NCI-H524 (cell line): ENCODE data around the gene FMN2.
"Not testable (repeated sequence)": the region's sequence is repeated elsewhere in the genome, so short reads cannot be mapped to it uniquely, and the experiment has no call there.

ENCODE experiments used
- DNase-seq, 2 experiments: peaks; one replicate each; lab custom pipeline; 2025; lab: John Stamatoyannopoulos, UW

Gene FMN2

DNA sequence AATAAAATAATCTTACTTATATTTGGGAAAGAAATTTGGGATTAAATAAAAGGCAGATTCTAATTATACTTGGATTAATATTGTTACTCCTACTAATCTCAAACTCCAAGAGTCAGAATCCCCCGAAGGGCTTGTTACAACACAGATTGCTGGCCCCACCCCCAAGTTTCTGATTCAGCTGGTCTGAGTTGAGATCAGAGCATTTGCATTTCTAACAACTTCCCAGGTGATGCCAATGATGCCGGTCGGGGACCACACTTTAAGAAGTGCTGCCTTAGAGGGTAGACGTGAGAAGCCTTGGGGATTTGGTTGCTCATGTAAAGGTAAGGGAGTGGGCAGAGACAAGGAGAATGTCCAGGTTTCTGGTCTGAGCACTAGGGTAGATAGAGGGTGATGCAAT, 47.2 kb downstream of the FMN2 start:
- no peak for DNase-seq

DNA sequence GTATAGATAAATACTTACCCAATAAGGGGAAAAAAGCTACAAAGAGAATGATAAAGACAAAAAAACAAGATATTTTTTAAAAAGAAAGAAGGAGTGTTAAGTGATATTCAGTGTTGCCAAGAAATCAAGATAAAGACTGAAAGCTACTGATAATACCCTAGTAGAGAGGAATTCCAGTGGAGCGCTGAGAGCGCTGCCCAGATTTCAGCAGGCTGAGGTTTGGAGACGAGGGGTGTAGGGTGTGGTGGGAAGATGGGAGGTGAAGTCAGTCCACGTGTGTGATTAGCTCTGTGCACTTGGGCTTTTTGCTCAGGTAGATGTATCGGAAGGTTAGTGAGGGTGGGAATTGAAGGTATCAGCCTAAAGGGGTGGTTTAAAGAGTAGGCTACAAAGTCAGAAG, 47.8 kb downstream of the FMN2 start:
- no peak for DNase-seq

- no peak for DNase-seq
Measured at GRCh38 chr1:240145120-240145519, 53.4 kb downstream of the FMN2 start.

DNA sequence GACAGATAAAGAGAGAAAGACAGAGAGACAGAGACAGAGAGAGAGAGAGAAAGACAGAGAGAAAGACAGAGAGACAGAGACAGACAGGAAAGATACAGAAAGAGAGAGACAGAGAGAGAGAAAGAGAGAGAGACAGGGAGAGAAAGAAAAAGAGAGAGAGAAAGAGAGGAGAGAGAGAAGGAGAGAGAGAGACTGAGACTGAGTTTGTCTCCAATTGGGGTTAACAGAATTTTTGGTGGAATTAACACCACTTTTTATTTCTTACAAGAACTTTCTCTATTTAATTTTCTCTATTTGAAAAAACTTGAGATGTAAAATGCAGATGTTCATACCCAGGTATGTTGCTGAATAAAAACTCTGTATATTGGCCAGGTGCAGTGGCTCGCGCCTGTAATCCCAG, 56.6 kb downstream of the FMN2 start:
- DNase-seq = no peak

- DNase-seq = peak; percentile 22 to 54
Measured at GRCh38 chr1:240149484-240150094, 57.9 kb downstream of the FMN2 start.

DNA sequence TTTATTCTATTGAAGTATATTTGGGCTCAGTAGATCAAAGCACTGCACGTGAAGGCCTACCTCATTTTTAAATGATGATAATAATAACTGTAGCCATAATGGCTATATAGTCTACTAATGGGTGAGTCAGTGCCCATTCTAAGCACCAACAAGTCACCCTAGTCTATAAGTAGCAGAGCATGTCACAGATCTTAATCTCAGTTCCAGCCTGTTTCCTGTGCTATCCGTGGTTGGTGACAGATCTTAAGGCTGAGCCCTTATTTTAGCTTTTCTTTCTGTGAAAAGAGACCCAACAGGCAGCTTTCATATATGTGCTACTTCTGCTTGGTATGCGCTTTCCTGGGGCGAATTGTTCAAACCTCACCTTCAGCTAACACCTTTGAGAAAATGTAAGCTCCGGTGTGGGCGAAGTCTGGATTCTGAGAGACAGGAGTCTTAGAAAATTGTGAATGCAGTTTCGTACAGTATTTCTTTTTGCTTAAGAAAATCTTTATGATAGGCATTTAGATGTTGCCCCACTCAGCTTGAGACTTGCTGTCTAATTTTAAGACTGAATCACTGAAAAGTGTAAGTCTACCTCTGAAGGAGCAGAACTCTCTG, 59.6 kb downstream of the FMN2 start:
- no peak for DNase-seq

GRCh38 chr1:240152611-240153297, 61.1 kb downstream of the FMN2 start:
- no peak for DNase-seq

DNA sequence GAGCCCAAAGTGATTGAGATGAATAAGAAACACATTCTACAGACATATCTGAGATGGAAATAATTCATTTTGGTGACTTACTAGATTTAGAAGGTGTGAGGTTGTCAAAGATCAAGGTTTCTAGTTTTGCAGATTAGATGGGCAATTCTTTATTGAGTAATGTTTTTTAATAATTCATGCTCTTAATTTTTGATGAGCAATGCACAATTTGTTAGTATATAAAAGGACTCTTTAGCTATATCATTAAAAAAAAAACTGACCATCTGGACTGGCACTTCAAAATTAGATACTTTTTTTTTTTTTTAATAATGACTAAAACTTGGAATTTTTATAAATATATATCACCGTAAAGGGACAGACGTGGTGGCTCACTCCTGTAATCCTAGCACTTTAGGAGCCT, 63.9 kb downstream of the FMN2 start:
- DNase-seq = no peak

GRCh38 chr1:240164742-240165141, 73.1 kb downstream of the FMN2 start:
- DNase-seq = no peak

- DNase-seq = peak in 1 of 2 experiments; percentile 18
Measured at GRCh38 chr1:240169188-240169587, 77.5 kb downstream of the FMN2 start.

GRCh38 chr1:240170266-240170665, 78.6 kb downstream of the FMN2 start:
- DNase-seq = peak; percentile 54 to 81

DNA sequence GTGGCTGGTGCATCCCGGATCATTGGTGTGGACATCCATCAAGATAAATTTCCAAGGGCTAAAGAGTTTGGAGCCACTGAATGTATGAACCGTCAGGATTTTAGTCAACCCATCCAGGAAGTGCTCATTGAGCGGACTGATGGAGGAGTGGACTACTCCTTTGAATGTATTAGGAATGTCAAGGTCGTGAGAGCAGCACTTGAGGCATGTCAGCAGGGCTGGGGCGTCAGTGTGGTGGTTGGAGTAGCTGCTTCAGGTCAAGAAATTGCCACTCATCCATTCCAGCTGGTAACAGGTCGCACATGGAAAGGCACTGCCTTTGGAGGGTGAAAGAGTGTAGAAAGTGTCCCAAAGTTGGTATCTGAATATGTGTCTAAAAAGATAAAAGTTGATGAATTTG, 79.1 kb downstream of the FMN2 start:
- peak in 1 of 2 experiments; percentile 25 for DNase-seq

- DNase-seq = no peak
Measured at GRCh38 chr1:240171907-240172306, 80.2 kb downstream of the FMN2 start.

DNA sequence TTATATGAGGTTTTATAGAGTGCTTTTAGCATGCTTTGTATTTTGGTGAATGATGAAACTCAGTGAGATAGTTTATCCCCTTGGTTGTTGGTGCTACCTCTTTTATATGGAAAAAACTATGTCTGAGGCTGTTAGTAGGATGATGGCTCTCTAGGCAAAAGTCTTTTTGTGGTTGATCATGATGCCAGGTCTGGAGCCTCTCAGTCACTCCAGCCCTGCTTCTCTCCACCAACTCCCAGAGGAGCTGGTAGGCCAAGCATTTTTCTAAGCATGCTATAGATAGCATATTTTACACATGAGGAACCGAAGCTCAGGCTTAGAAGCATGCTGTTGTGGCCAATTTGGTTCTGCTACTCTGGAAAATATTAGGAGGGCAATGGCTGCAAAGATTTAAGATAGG, 82.2 kb downstream of the FMN2 start:
- no peak for DNase-seq

- DNase-seq = no peak
Measured at GRCh38 chr1:240174734-240175133, 83.1 kb downstream of the FMN2 start.

GRCh38 chr1:240178366-240178765, 86.7 kb downstream of the FMN2 start:
- no peak for DNase-seq

- not testable (repeated sequence) for DNase-seq
Measured at GRCh38 chr1:240184682-240185081, 93.0 kb downstream of the FMN2 start.

DNA sequence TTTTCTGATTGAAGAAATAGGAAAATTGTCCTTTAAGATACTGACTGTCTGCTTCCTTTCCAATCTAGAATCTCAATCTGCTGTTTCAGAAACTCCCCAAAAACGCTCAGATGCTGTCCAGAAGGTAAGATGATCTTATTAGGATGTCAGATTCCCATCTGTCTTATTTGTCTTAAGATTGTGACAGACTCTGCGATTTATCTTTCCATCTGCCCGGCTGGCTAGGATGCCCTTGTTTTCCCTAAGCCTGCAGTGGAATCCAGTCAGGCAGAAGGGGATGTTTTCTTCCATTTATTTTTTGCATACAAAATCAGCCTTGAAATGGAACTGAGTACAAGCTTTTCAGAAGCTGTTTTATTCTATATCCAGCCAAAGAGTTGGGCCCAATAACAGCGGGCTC, 96.5 kb downstream of the FMN2 start:
- peak; percentile 70 to 91 for DNase-seq

DNA sequence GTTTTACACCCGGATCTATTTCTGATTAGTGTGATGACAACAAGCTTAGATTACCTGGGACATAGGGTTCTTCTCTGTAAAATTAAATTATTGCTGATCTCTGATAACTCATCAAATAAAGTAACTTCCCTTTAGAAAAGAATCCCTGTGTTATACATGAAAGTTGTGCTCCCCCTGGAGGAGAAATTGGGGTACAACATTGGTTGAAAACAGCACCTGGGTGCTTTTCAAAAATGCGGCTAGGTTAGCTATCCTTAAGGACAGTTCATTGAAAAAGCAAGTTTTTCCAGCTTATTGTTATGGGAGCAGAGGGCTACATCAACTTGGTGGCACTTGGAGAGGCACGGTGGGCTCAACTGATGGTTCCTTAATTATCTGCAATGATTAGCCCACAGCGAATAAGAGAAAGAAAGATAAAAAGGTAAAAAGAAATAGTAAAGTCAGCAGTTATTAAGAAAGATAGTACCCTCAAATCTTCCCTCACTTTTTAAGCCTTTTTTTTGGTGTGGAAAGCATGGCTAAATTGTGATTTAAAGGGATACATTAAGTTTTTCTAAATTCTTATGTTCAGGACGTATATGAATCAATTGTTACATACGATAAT, 97.8 kb downstream of the FMN2 start:
- DNase-seq = peak; percentile 14 to 56

- DNase-seq = peak; percentile 54 to 72
Measured at GRCh38 chr1:240190881-240191401, 99.3 kb downstream of the FMN2 start.

GRCh38 chr1:240192851-240193250, 101.2 kb downstream of the FMN2 start:
- DNase-seq = no peak

- no peak for DNase-seq
Measured at GRCh38 chr1:240193679-240194078, 102.0 kb downstream of the FMN2 start.

DNA sequence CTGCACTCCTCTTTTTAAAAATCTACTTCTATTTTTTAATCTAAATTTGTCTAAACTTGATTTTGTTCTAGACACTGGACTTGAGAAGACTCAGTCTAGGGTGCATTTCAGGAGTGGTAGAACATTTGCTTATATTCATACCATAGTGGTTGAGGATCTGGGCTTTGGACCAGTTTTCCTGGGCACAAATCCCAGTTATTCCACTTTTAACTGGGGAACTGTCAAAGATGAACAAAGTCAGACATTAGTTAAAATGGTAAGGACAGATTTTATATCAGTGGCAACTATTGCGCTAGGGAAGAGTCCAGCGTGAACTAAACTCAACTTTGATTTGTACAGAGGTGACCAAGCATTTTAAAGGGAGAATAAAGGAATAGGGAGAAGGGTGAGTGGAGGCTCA, 102.4 kb downstream of the FMN2 start:
- no peak for DNase-seq
